ELR (cell line): ENCODE measurements around the gene APLN.
A peak's percentile ranks its signal among the peaks of the same experiment; 100 is the strongest.

ENCODE experiments used
- DNase-seq: peaks from one replicate; pipeline ENCODE4 v3.0.0-alpha.2; 2015; ENCODE audit warnings: low read depth

APLN gene, protein sequence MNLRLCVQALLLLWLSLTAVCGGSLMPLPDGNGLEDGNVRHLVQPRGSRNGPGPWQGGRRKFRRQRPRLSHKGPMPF

GRCh38 chrX:129654652-129655546 is at the start of gene APLN:
APLN (minus strand) TSS chrX:129654956; CDS start chrX:129654630, 326 bp downstream.
- DNase-seq, result peak; percentile 52

DNA sequence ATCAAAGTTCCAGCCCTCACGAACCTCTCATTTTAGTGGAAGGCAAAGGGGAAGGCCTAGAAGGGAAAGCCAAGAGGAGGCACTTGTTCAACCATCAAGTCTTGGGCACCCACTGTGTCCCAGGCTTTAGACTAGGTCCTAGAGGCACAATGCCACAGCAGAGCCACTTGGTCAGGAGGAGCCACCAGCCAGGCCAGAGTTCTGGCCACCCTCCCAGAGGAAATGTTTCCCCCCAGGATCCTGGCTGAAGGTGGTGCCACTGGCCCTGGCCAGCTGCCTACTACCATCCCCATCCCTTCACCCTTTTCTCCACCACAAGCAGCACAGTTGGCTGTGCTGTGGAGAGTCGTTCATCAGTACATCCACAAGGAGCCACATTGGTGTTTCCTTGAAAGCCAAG is 49.7 kb upstream of the APLN start:
- no peak for DNase-seq

DNA sequence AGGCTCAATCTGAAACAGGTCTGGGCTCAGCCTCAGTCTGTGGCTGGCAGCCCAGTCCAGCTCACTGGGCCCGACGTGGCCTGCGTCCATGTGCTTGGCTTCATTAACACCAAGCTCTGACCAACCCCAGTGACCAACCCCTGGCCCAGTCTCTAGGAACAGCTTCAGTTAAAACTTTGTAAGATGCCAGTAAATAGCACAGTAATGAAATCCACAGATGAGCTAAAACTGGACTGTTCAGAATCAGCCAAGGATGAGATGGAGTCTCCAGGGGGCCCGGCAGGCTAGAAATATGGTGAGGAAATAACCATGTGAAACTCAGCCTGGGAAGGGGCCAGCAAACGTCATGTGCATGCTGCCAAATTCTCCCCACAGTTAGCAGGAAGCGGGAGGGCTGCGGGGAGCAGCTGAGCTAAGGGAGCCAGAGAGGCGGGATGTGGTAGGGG is 46.9 kb upstream of the APLN start:
- no peak for DNase-seq

DNA sequence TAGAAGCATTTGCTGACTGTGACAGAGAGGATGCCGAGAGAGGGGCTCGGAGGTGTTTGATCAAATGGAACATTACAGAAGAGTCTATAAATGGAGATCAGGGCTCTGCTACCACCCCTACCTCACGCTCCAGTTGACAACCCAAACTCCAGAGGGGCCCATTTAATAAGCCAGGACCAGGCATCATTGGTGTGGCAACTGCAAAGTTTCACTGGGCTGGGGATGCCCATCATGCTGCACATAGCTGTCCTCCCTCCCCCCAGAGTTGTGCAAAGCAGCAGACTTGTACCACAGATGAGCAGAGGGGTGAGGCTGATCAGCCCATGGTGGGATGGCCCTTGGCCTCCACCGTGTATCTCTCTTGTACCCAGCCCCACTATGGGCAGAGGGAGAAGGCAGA is 45.8 kb upstream of the APLN start:
- DNase-seq, result no peak

GRCh38 chrX:129698150-129698549 is 43.4 kb upstream of the APLN start:
- DNase-seq, result peak; percentile 25

GRCh38 chrX:129697204-129697829 is 42.6 kb upstream of the APLN start:
- DNase-seq, result no peak

- no peak for DNase-seq
These were observed 41.9 kb upstream of the APLN start for GRCh38 chrX:129696463-129697155.

- no peak for DNase-seq
These were observed 41.2 kb upstream of the APLN start for GRCh38 chrX:129695937-129696336.

DNA sequence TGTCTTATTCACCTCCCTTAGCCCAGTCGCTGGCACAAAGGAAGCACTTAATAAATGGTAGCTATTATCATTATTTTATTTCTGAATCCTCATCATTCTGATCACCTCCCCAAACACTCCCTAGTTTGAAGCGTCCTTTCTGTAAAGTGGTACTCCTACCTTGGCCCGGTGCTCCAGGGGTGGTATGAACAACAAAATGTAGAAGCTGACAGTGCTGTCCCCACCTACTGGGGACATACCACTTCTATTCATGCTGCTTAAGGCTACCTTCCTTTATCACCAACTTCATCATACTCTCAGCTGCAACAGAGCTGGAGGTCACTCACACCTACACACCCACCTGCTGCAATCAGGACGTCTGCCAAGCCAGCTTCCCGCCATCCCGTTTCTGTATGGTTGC is 40.8 kb upstream of the APLN start:
- DNase-seq, result no peak

- no peak for DNase-seq
These were observed 40.0 kb upstream of the APLN start for GRCh38 chrX:129694805-129695204.

DNA sequence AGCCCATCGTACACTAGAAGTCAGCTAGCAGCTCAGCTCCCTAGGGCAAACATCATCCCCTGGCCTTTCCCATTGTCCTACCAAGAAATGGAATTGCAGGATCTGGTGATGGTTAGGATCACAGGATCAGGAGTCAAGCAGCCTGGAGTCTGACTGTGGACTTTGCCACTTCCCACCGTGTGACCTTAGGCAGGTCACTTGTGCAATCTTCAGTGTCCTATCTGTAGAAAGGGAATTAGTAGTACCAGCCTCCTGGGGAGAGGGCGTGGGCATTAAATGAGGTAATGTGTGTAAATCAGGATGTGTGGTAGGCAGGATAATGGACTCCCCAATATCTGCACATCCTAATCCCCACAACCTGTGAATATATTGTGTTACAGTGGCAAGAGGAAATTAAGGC is 38.6 kb upstream of the APLN start:
- no peak for DNase-seq

GRCh38 chrX:129690435-129690834 is 35.7 kb upstream of the APLN start:
- peak; percentile 2 for DNase-seq

DNA sequence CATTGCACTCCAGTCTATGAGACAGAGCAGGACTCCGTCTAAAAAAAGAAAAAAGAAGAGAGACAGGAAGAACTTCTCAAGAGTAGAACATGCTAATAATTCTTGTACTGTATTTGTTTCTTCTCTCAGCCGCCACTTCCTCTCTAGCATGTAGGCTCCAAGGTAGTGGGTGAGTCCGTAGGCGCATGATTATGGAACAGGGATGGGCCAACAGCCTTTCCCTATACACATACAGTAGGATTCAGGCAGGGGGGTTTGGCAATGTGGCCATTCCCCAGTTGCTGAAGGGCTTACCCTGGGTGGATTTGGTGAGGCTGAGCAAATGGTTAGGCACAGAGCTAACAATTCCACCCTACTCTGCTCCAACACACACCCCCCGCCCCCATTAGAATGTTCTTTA is 35.0 kb upstream of the APLN start:
- DNase-seq, result no peak

- DNase-seq, result no peak
These were observed 33.3 kb upstream of the APLN start for GRCh38 chrX:129688097-129688496.

DNA sequence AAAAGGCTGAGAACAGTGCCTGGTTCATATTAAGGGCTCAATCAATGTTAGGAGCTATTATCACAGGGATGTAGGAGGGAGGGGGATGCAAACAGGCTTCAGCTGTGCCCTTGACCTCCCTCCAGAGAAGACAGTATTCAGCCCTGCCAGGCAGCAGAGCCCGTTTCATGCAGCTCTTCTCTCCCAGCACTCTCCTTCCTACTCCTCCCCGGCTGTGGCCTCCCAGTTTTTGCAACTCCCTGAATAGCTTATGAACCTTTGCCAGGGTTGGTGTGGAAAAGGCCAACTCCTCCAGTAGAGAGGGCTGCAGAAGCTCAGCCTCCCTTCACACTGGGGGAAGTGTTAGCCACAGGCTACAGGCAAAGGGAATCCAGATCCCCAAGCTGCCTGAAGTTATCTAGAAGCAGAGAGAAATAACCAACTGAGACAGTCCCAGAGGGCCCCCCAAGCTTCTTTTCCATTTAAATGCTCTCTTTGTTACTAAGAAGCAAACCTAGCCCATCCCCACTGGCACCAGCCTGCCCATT is 31.7 kb upstream of the APLN start:
- DNase-seq, result no peak

- DNase-seq, result no peak
These were observed 28.2 kb upstream of the APLN start for GRCh38 chrX:129682979-129683378.

DNA sequence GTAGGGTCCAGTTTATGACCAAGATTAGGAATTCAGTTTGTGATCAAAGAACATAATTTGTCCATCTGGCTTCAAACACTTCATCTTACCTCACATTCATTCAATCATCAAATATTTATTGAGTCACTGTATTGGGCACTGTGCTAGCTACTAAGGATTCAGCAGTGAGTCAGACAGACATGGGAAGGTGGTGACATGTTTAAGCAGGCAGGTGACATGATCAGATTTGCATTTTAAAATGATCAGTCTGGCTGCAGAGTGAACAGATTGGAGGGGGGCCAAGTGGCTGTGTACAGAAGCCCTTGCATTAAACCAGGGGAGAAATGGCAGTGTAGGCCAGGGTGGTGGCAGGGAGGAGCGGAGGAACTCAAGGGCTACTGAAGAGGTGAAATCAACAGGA is 25.1 kb upstream of the APLN start:
- peak; percentile 57 for DNase-seq

GRCh38 chrX:129678614-129679195 is 23.9 kb upstream of the APLN start:
- peak; percentile 32 for DNase-seq

GRCh38 chrX:129667412-129667811 is 12.7 kb upstream of the APLN start:
- no peak for DNase-seq

DNA sequence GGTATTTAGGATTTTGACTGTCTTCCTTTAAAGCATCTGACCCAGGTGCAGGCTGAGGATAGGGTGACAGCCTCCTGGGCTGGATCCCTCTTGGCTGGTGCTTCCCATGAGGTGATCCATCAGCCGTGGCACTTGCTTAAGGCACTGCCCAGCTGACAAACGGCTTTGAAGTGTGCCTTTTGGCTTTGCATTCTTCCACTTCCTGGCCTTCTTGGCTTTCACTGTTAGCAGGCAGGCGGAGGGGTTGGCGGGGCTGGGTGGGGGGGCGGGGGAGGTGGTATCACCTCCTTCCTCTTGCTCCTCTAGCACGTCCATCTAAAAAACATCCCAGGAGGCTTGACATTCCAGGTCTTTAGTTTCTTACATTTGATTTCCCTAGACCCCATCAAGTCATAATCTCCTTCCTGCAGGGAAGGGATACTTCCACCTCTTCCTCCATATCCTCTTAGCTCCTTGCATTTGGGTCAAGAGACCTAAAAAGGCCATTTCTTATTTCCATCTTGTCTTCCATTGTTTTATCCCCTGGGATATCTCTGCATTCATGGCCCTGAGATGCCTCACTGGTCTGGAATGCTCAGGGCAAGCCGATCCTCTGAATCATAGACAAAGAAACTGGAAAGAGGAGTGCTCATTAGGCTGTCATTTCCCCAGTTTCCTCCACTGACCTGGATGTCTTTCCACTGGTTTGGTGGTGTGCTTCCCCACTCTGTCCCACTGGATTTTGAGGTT is 11.3 kb upstream of the APLN start:
- DNase-seq, result peak; percentile 89

GRCh38 chrX:129663171-129663570 is 8.4 kb upstream of the APLN start:
- DNase-seq, result peak; percentile 9
